ENCODE data around the gene PBX2. TPM values are rescaled to one million over a fixed set of nuclear protein-coding genes. Genes with fewer than 3 reads are reported as not detected.

Gene PBX2
- total RNA-seq, 4 donors from 2014 or later: 51.0 to 84.7 (median 63.8) TPM

DNA sequence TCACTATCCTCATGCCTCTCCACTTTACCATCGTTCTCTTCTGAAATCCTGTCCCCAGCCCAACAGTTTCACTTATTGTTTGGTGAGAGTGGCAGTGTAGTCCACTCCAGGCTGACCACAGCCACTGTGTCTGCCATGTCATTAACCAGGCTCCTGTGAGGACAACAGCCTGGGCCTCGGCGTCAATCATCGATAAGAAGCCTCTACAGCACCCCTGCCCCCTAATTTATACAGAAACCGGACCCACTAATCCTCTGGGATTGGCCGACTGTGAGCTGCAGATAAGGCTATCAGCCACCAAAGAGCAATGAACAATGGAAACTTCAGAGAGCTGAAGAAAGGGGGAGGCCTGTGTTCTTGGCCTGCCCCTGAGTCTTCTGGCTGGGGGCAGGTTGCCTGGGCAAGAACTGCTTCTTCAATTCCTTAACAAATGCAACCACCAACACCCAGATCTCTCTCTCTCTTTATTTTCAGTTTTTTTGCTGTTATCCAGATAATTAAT lies 22.2 kb downstream of the PBX2 start:
- H3K4me1 ChIP-seq: peaks cover 6% of the 10 kb centered on the region
- no peak for DNase-seq (ENCODE audit: low spot score in 2 of 2)

DNA sequence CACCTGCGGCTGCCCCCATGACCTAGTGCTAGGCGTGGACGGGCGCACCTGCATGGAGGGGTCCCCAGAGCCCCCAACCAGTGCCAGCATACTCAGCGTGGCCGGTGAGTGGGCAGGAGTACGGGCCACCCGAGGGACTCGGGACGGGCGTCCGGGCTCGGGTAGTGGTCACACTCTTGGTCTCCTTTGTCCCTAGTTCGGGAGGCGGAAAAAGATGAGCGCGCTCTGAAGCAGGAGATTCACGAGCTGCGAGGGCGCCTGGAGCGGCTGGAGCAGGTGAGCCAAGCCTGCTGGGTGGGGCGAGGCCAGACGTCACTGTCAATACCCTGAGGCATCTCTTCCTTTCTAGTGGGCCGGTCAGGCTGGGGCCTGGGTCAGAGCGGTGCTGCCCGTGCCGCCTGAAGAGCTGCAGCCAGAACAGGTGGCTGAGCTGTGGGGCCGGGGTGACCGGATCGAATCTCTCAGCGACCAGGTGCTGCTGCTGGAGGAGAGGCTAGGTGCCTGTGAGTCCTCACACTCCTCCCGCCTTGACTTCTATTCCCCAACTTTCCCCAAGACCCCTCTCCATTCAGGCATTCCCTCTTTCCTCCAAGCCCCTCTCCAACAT lies 22.7 kb downstream of the PBX2 start:
- H3K9me3 ChIP-seq: no peaks in the 10 kb centered on the region
- H3K27me3 ChIP-seq: no peaks in the 10 kb centered on the region
- no peak overlapping the region for H3K27ac ChIP-seq
- DNase-seq (ENCODE audit: low spot score in 2 of 2): no peak
- no peak for TF ChIP-seq POLR2AphosphoS5 (IDR thresholded peaks at IDR 0.05)
- no peak for TF ChIP-seq POLR2A (IDR thresholded peaks at IDR 0.05)
- TF ChIP-seq EP300 (IDR thresholded peaks at IDR 0.05): no peak
- TF ChIP-seq, protein P1, sequence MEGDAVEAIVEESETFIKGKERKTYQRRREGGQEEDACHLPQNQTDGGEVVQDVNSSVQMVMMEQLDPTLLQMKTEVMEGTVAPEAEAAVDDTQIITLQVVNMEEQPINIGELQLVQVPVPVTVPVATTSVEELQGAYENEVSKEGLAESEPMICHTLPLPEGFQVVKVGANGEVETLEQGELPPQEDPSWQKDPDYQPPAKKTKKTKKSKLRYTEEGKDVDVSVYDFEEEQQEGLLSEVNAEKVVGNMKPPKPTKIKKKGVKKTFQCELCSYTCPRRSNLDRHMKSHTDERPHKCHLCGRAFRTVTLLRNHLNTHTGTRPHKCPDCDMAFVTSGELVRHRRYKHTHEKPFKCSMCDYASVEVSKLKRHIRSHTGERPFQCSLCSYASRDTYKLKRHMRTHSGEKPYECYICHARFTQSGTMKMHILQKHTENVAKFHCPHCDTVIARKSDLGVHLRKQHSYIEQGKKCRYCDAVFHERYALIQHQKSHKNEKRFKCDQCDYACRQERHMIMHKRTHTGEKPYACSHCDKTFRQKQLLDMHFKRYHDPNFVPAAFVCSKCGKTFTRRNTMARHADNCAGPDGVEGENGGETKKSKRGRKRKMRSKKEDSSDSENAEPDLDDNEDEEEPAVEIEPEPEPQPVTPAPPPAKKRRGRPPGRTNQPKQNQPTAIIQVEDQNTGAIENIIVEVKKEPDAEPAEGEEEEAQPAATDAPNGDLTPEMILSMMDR (IDR thresholded peaks at IDR 0.05): no peak
- H3K4me3 ChIP-seq: no peak overlapping the region
- H3K4me1 ChIP-seq: peaks cover under 1% of the 10 kb centered on the region
- 70% methylated on average over 17 of the region's 32 CpGs for WGBS
- peaks cover 80% of the 10 kb centered on the region for H3K36me3 ChIP-seq

More for the DNA sequence above, 22.2 kb downstream of the PBX2 start:
- 78% methylated on average over 6 of the region's 6 CpGs for WGBS
- Histone ChIP-seq H3K27me3 (no peaks in the 10 kb centered on the region), H3K4me3 (no peak overlapping the region), H3K36me3 (peaks cover 74% of the 10 kb centered on the region), H3K9me3 (no peaks in the 10 kb centered on the region), H3K27ac (no peak overlapping the region)
- no peak for TF ChIP-seq POLR2AphosphoS5 (IDR thresholded peaks at IDR 0.05)
- TF ChIP-seq EP300 (IDR thresholded peaks at IDR 0.05): no peak
- no peak for TF ChIP-seq POLR2A (IDR thresholded peaks at IDR 0.05)
- TF ChIP-seq, protein P1 (IDR thresholded peaks at IDR 0.05): no peak

DNA sequence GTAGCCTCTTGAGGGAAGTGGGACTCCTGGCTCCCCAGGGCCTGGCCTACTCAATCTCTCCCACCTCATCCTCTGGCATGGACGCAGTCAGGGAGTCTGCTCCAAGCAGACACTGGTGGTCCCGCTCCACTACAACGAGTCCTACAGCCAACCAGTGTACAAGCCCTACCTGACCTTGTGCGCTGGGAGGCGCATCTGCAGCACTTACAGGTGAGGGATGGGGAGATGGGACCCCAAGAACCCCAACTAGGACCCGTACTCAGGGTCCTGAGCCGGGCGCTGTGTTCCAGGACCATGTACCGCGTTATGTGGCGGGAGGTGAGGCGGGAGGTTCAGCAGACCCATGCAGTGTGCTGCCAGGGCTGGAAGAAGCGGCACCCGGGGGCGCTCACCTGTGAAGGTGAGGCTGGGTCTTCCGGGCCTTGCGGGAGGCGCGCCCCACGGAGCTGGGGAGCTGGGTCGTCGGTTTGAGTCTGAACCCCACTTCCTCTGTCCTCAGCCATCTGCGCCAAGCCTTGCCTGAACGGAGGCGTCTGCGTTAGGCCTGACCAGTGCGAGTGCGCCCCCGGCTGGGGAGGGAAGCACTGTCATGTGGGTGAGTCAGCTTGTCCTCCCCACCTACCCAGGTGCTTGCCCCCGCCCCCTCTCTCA lies 23.5 kb downstream of the PBX2 start:
- DNase-seq (ENCODE audit: low spot score in 2 of 2): no peak
- no peak overlapping the region for H3K27ac ChIP-seq
- H3K27me3 ChIP-seq: no peaks in the 10 kb centered on the region
- no peak for TF ChIP-seq EP300 (IDR thresholded peaks at IDR 0.05)
- TF ChIP-seq, protein P1 (IDR thresholded peaks at IDR 0.05): no peak
- no peaks in the 10 kb centered on the region for H3K9me3 ChIP-seq
- H3K36me3 ChIP-seq: peaks cover 87% of the 10 kb centered on the region
- no peak overlapping the region for H3K4me3 ChIP-seq
- WGBS: 91% methylated on average over 24 of the region's 30 CpGs
- H3K4me1 ChIP-seq: no peaks in the 10 kb centered on the region

DNA sequence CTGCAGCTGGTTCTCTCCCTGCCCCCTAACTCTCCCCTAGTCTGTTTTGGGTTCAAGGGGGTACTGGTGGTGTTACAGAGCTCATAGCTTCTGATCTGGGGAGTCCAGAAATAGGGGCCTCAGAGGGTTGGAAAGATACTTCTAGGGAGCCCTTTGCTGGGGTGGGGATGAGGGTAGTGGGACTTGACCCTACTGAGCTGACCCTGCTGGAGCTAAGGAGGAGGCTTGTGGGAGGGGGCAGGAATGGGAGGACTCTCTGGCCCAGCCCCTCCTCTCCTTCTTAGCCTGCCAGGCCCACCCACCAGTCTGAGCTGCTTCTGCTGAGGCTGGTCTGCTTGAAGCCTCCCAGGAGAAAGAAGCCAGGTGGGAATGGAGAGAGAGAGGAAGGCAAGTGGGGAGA lies 25.7 kb downstream of the PBX2 start, which contains the start of gene EGFL8:
TSS of gene EGFL8 (plus strand) at position 301 of the 400 bp plus-strand sequence. CDS start 1,571 bp downstream, outside the sequence.
- no peak for DNase-seq (ENCODE audit: low spot score in 2 of 2)
- H3K36me3 ChIP-seq: peaks cover 77% of the 10 kb centered on the region
- no peak within 1 kb of the TSS for H3K27ac ChIP-seq

More for the DNA sequence above, 25.7 kb downstream of the PBX2 start, which contains the start of gene EGFL8:
- Histone ChIP-seq H3K9me3 (no peaks in the 10 kb centered on the region), H3K4me3 (no peak within 1 kb of the TSS), H3K27me3 (no peaks in the 10 kb centered on the region), H3K4me1 (no peaks in the 10 kb centered on the region)
- TF ChIP-seq, protein P1 (IDR thresholded peaks at IDR 0.05): no peak
- TF ChIP-seq POLR2A (IDR thresholded peaks at IDR 0.05) (no peak), EP300 (IDR thresholded peaks at IDR 0.05) (no peak), POLR2AphosphoS5 (IDR thresholded peaks at IDR 0.05) (no peak)
